ENCODE results near the gene DLG2.

Gene DLG2

DNA sequence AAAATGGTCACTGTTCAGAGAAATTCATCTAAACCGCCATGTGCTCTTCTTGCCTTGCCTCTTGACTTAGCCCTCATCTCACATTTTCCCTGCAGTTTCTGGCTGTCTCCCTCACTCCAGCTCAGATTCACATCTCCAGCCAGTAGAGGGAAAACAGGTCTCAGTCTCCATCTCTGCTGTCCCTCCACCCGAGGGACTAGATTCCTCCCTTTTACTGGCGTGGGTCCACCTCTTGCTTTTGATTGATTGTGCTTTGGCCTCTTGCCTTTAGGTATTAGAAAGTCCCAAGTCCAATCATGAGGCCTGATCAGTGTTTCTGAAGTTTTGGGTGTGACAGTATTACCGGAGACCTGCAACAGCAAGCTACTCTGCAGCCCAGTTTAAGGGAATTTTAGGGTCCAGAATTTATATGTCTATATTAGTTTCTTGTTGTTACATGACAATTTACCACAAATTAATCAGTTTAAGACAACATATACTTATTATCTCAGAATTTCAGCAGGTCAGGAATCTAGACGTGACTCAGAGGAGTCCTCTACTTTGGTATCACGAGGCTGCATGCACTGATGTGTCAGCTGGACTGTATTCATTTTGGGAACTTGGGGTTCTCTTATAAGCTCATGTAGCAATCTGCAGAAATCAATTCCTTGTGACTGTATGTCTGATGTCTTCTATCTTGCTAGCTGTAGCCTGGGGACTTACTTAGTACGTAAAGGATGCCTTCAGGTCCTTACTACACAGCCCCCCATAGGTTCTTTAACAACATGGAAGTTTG is 1535.7 kb downstream of the DLG2 start:
- TF ChIP-seq, protein P1, sequence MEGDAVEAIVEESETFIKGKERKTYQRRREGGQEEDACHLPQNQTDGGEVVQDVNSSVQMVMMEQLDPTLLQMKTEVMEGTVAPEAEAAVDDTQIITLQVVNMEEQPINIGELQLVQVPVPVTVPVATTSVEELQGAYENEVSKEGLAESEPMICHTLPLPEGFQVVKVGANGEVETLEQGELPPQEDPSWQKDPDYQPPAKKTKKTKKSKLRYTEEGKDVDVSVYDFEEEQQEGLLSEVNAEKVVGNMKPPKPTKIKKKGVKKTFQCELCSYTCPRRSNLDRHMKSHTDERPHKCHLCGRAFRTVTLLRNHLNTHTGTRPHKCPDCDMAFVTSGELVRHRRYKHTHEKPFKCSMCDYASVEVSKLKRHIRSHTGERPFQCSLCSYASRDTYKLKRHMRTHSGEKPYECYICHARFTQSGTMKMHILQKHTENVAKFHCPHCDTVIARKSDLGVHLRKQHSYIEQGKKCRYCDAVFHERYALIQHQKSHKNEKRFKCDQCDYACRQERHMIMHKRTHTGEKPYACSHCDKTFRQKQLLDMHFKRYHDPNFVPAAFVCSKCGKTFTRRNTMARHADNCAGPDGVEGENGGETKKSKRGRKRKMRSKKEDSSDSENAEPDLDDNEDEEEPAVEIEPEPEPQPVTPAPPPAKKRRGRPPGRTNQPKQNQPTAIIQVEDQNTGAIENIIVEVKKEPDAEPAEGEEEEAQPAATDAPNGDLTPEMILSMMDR (IDR thresholded peaks at IDR 0.05; ENCODE audit: low read depth, low read length), result no peak
- H3K4me3 ChIP-seq (ENCODE audit: low read depth, low read length), result no peak overlapping the region
- in situ Hi-C loops (cut with HindIII; ENCODE audit: low sequenced_read_pairs), result no loop called here
- no peak for DNase-seq (ENCODE audit: low read depth, low spot score)

DNA sequence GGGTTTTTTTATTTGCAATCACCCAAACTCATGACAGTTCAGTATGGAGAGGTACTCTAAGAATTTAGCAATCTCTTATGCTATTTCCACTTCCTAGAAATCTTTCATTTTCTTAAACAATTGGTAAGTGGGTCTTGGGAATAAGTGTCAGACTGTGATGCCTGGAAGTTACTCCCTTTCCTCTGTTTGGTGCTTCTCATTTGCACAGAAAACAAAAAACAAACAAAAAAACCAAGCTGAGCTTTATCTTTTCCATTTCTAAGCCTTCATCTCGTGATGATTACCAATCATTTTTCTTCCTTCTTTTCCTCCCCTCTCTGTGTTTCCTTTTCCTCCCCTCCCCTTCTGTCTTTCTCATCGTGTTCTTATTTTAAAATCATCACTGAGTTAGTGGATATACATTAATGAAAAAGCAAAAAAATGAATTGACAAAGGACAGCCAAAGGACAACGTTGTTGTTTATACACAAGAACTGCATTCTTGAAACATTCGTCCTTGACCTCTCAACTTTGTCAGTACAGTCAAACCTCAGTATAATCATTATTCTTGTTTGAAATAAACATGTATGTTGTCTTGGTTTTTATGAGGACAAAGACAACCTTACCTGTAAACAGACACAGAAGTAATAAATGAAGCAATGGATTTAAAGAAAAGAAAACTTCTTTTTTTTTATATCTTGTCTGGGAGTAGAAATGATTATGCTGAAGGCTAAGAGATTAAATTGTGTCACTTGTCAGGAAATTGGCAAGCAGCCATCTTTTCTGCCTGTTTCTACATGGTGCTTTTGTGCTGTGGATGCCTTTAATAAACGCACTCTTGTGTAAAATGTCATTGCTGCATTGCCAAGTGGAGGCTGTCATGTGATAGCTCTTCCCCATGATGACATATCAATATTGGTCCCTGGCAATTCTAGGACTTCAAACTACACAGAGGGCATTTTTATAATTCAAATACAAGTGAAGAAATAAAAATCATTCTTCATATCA is 1537.8 kb downstream of the DLG2 start:
- H3K4me3 ChIP-seq (ENCODE audit: low read depth, low read length), result no peak overlapping the region
- in situ Hi-C loops (cut with HindIII; ENCODE audit: low sequenced_read_pairs), result no loop called here
- no peak for DNase-seq (ENCODE audit: low read depth, low spot score)
- TF ChIP-seq, protein P1 (IDR thresholded peaks at IDR 0.05; ENCODE audit: low read depth, low read length), result no peak

DNA sequence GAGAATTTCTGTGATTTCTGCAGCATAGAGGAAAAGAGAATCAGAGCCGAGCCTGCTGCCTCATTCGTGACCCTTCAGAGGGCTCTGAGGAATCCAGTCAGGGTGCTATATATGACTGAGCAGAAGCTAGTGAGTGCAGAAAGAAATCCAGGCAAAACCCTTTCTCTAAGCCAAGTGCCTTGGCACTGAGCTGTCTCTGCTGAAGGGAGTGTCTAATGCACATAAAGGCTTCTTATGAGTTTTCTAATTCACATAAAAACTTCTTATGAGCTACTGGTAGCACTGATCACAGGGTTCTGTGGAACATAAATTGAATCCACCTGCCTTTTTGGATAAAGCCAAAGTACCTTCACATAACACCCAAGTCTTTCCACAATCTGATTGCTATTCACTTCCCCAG is 1555.3 kb downstream of the DLG2 start:
- in situ Hi-C loops (cut with HindIII; ENCODE audit: low sequenced_read_pairs), result no loop called here
- no peak for DNase-seq (ENCODE audit: low read depth, low spot score)
- TF ChIP-seq, protein P1 (IDR thresholded peaks at IDR 0.05; ENCODE audit: low read depth, low read length), result no peak
- no peak overlapping the region for H3K4me3 ChIP-seq (ENCODE audit: low read depth, low read length)

DNA sequence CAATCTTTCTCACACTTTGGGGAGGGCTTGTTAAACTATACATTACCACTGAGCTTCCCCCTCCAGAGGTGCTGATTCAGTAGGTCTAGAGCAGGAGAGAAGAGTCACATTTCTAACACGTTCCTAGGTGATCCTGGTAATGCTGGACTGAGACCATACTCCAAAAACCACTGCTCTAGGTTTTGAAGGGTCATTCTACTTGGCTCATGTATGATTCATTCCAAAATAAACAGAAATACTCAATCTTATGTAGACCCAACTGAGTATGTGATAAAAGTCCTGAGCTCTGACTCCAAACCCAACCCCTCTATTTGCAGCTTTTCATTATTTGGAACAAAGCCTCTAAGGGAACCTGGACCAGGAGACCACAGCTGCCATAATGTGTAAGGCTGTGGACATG is 1558.1 kb downstream of the DLG2 start:
- TF ChIP-seq, protein P1 (IDR thresholded peaks at IDR 0.05; ENCODE audit: low read depth, low read length), result no peak
- no peak overlapping the region for H3K4me3 ChIP-seq (ENCODE audit: low read depth, low read length)
- in situ Hi-C loops (cut with HindIII; ENCODE audit: low sequenced_read_pairs), result no loop called here
- DNase-seq (ENCODE audit: low read depth, low spot score), result no peak

DNA sequence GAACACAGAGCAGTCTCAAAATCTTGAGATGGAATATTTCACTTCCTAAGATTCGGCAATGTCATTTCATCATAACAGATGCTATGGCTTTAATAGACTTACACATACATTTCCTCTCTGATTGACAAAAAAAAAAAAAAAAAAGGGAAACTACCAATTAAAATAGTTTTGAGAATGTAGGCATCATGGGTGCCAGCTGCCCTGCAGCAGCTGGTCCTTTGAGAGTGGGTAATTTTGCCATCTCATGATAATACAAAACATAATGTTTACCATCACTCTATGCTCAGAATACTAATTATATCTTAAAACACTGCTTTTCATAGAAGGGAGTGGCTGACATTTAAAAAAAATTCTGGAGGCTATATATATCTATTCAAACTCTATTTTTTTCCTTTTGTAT is 1565.4 kb downstream of the DLG2 start:
- no peak overlapping the region for H3K4me3 ChIP-seq (ENCODE audit: low read depth, low read length)
- DNase-seq (ENCODE audit: low read depth, low spot score), result no peak
- TF ChIP-seq, protein P1 (IDR thresholded peaks at IDR 0.05; ENCODE audit: low read depth, low read length), result no peak
- in situ Hi-C loops (cut with HindIII; ENCODE audit: low sequenced_read_pairs), result no loop called here

DNA sequence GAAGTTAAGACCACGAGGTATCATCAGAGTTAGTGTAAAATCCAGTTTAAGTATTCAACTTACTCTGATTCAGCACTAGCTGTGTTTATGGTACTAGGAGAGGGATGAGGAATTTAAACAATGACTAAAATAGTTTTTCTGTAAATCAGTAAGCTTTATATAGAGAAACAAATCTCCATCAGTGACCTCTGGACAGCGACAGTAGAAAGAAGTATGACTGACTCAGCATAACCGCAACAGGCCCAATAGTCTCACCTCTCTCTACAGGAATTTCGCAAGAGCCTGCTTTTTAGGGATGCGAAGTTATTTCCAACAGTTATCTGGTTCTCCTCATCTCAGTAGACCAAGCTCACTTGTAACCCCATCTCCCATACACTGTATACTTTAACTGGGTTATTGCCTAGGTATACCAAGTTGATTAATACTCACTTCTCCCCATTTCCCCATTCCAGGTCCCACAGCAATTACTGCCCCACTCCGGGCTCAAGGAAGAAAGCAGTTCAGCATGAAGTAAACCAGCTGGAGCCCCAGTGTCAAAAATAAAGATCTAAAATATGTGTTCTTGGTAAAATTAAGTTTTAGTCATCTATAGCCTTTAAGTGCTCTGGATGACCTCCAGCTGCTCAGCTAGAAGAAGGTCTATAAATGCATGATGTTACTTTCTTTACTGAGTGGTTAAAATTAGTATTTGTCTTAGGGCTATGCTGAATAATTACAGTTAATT is 1570.3 kb downstream of the DLG2 start:
- in situ Hi-C loops (cut with HindIII; ENCODE audit: low sequenced_read_pairs), result no loop called here
- H3K4me3 ChIP-seq (ENCODE audit: low read depth, low read length), result no peak overlapping the region
- no peak for DNase-seq (ENCODE audit: low read depth, low spot score)
- TF ChIP-seq, protein P1 (IDR thresholded peaks at IDR 0.05; ENCODE audit: low read depth, low read length), result no peak

Measured in astrocyte of the spinal cord (primary cell).